Measurements from ENCODE around the gene MTMR11.

GRCh38 chr1:149979972-149980540 lies 43.4 kb upstream of the MTMR11 start:
- TF ChIP-seq, protein P1, sequence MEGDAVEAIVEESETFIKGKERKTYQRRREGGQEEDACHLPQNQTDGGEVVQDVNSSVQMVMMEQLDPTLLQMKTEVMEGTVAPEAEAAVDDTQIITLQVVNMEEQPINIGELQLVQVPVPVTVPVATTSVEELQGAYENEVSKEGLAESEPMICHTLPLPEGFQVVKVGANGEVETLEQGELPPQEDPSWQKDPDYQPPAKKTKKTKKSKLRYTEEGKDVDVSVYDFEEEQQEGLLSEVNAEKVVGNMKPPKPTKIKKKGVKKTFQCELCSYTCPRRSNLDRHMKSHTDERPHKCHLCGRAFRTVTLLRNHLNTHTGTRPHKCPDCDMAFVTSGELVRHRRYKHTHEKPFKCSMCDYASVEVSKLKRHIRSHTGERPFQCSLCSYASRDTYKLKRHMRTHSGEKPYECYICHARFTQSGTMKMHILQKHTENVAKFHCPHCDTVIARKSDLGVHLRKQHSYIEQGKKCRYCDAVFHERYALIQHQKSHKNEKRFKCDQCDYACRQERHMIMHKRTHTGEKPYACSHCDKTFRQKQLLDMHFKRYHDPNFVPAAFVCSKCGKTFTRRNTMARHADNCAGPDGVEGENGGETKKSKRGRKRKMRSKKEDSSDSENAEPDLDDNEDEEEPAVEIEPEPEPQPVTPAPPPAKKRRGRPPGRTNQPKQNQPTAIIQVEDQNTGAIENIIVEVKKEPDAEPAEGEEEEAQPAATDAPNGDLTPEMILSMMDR (IDR thresholded peaks at IDR 0.05; ENCODE audit: borderline replicate concordance, extremely low read depth, low read length, poor library complexity, severe bottlenecking), result no peak
- TF ChIP-seq EZH2 (IDR thresholded peaks at IDR 0.05; ENCODE audit: borderline replicate concordance, low read depth, low read length, severe bottlenecking), result no peak

Data from DND-41 (cell line).